ENCODE results near the gene STAT5A. TPM values are rescaled to one million over a fixed set of nuclear protein-coding genes. Genes with fewer than 3 reads are reported as not detected.

STAT5A gene
- total RNA-seq, 1 donor from 2014 or later, result 45.5 TPM

DNA sequence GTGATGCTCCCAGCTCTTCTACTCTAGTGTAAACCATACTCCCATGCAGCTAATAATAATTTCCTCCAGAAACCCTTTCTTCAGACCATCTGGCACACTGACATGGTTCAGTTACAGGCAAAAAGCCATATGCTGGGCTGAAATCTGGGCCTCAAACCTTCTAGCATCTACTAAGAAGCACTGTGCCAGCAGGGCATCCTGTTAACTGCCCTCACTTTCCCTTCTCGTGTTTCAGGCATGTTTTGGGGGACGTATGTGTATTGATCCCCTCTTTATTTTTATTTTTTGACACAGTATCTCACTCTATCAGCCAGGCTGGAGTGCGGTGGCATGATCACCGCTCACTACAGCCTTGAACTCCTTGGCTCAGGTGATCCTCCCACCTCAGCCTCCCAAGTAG is 33.3 kb downstream of the STAT5A start:
- TF ChIP-seq, protein P1, sequence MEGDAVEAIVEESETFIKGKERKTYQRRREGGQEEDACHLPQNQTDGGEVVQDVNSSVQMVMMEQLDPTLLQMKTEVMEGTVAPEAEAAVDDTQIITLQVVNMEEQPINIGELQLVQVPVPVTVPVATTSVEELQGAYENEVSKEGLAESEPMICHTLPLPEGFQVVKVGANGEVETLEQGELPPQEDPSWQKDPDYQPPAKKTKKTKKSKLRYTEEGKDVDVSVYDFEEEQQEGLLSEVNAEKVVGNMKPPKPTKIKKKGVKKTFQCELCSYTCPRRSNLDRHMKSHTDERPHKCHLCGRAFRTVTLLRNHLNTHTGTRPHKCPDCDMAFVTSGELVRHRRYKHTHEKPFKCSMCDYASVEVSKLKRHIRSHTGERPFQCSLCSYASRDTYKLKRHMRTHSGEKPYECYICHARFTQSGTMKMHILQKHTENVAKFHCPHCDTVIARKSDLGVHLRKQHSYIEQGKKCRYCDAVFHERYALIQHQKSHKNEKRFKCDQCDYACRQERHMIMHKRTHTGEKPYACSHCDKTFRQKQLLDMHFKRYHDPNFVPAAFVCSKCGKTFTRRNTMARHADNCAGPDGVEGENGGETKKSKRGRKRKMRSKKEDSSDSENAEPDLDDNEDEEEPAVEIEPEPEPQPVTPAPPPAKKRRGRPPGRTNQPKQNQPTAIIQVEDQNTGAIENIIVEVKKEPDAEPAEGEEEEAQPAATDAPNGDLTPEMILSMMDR (IDR thresholded peaks at IDR 0.05), result no peak
- Mint-ChIP-seq H3K4me3 (ENCODE audit: unreplicated experiment) (no peak overlapping the region), H3K27me3 (ENCODE audit: unreplicated experiment) (no peaks in the 10 kb centered on the region), H3K9me3 (ENCODE audit: unreplicated experiment) (no peaks in the 10 kb centered on the region), H3K4me1 (ENCODE audit: unreplicated experiment) (peaks cover 20% of the 10 kb centered on the region), H3K36me3 (ENCODE audit: unreplicated experiment) (peaks cover 56% of the 10 kb centered on the region), H3K27ac (ENCODE audit: unreplicated experiment) (no peak overlapping the region)
- DNase-seq (ENCODE audit: extremely low spot score, unreplicated experiment), result no peak

DNA sequence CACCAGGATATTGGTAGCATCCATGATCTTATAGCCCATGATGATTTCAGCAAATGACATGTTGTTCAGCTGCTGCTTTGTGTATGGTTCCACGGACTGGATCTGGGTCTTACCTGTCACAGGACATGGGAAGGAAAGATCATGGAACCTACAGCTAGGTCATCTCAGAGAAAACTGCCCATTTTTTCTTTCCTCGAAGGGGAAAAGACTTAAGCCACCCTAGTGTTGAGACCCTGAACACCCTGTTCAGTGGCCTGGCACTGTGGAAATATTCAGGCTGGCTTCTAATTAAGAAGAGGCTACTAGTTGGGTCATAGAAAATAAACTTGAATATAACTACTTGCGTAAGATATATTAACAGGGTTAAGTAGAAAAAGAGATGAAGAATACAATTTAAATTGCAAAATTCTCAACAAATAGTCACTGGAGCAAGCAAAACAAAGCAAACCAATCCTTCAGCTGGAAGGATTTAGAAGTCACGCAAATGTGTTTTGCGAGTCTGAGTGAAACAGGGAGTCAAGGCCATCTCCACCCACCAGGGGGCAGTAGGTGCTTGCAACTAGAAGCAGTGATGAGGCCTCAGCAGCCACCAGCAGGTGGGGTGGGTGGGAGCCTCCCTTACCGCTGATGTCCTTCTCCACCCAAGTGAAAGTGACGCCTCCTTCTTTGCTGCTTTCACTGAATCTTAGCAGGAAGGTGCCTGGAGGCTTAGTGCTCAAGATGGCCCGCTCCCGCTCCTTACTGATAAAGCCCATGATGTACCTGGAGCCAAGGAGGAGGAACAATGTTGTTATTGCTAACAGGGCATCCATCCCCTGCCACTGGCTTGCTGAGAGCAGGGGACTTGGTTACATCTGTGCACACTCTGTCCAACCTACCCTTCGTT is 34.3 kb downstream of the STAT5A start:
- Mint-ChIP-seq H3K4me1 (ENCODE audit: unreplicated experiment) (peaks cover 20% of the 10 kb centered on the region), H3K9me3 (ENCODE audit: unreplicated experiment) (no peaks in the 10 kb centered on the region), H3K27me3 (ENCODE audit: unreplicated experiment) (no peaks in the 10 kb centered on the region), H3K4me3 (ENCODE audit: unreplicated experiment) (no peak overlapping the region), H3K27ac (ENCODE audit: unreplicated experiment) (peak overlapping the region; percentile 74), H3K36me3 (ENCODE audit: unreplicated experiment) (peaks cover 54% of the 10 kb centered on the region)
- peak; percentile 96 for DNase-seq (ENCODE audit: extremely low spot score, unreplicated experiment)
- TF ChIP-seq, protein P1 (IDR thresholded peaks at IDR 0.05), result peak; percentile 100

DNA sequence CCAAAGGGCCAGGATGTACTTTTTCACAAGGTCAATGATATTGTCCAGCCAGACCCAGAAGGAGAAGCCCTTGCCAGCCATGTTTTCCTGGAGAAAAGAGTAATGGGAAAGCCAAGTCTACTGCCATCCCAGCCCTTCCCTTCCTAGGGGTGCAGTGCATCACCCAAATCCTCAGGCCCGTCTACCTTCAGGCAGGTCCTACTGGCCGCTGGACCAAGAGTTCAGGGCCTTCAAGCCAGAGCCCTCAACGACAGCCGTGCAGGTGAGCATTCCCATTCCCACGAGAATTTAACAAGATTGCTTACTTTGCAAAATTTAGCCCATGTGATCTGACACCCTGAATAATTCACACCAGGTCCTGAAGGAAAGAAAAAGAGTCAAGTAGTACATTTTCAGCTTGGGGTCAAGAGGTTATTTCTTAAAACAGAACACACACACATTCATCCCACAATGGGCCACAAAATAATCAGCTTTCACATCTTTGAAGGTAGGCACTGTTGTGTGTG is 35.0 kb downstream of the STAT5A start:
- DNase-seq (ENCODE audit: extremely low spot score, unreplicated experiment), result no peak
- Mint-ChIP-seq H3K4me1 (ENCODE audit: unreplicated experiment) (peaks cover 21% of the 10 kb centered on the region), H3K36me3 (ENCODE audit: unreplicated experiment) (peaks cover 53% of the 10 kb centered on the region), H3K27ac (ENCODE audit: unreplicated experiment) (peak overlapping the region; percentile 74), H3K9me3 (ENCODE audit: unreplicated experiment) (no peaks in the 10 kb centered on the region), H3K4me3 (ENCODE audit: unreplicated experiment) (no peak overlapping the region), H3K27me3 (ENCODE audit: unreplicated experiment) (no peaks in the 10 kb centered on the region)
- TF ChIP-seq, protein P1 (IDR thresholded peaks at IDR 0.05), result no peak

DNA sequence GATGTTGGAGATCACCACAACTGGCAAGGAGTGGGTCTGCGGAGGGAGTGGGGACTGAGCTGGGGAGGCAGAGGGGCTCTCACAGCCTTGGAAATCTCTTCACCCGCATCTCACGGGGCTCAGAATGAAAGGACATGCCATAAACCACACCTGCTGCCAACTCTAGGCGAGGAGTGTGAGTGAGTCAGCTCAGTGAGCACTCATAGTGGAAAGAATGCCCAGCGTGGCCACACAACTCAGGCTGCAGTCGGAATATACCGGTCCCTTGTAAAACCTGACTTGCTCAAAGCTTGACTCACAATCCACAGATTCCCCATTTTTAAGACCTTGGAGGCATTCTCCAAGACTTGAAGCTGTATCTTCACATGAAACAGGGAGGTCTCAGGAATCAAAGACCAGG is 36.7 kb downstream of the STAT5A start:
- Mint-ChIP-seq H3K9me3 (ENCODE audit: unreplicated experiment) (no peaks in the 10 kb centered on the region), H3K4me1 (ENCODE audit: unreplicated experiment) (peaks cover 32% of the 10 kb centered on the region), H3K36me3 (ENCODE audit: unreplicated experiment) (peaks cover 56% of the 10 kb centered on the region), H3K27me3 (ENCODE audit: unreplicated experiment) (no peaks in the 10 kb centered on the region), H3K27ac (ENCODE audit: unreplicated experiment) (peak overlapping the region; percentile 41), H3K4me3 (ENCODE audit: unreplicated experiment) (no peak overlapping the region)
- DNase-seq (ENCODE audit: extremely low spot score, unreplicated experiment), result no peak
- TF ChIP-seq, protein P1 (IDR thresholded peaks at IDR 0.05), result no peak
